Activated CD4-positive, alpha-beta T cell treated with anti-CD3 and anti-CD28 coated beads, Interleukin-2, amount 10 ng/mL, durations not matched to agents 24 days and 14 days (primary cell): ENCODE results near the gene EDNRA. TPM values are rescaled to one million over a fixed set of nuclear protein-coding genes. Genes with fewer than 3 reads are reported as not detected.

Experiments
- DNase-seq: peaks from one replicate; pipeline ENCODE4 v3.0.0; 2022
- H3K27ac Mint-ChIP-seq: one replicate; pipeline ENCODE4 v1.8.0; 2022; ENCODE audit warnings: mild to moderate bottlenecking, mixed read lengths
- H3K27me3 Mint-ChIP-seq: one replicate; pipeline ENCODE4 v1.8.0; 2022; ENCODE audit warnings: mixed read lengths
- H3K36me3 Mint-ChIP-seq: one replicate; pipeline ENCODE4 v1.8.0; 2022; ENCODE audit warnings: low read depth, mild to moderate bottlenecking, mixed read lengths
- H3K4me1 Mint-ChIP-seq: one replicate; pipeline ENCODE4 v1.8.0; 2021; ENCODE audit warnings: mixed read lengths
- H3K4me3 Mint-ChIP-seq: one replicate; pipeline ENCODE4 v1.8.0; 2022; ENCODE audit warnings: mild to moderate bottlenecking, moderate library complexity, mixed read lengths
- H3K9me3 Mint-ChIP-seq: one replicate; pipeline ENCODE4 v1.8.0; 2021; ENCODE audit warnings: mixed read lengths
- intact Hi-C: fragments of 100-400 bp; cut with micrococcal nuclease; formaldehyde crosslinking; loops from one replicate; pipeline ENCODE4 v1.15.1; 2023
- total RNA-seq: library from RNA; stranded (reverse); gene quantifications from 2 replicates; pipeline ENCODE4 v1.2.3, GENCODE V29; 2022

Gene EDNRA
- total RNA-seq, 1 donor from 2014 or later, result not detected

GRCh38 chr4:147515220-147515936, 34.5 kb downstream of the EDNRA start:
- Mint-ChIP-seq H3K4me1 (no peaks in the 10 kb centered on the region), H3K27me3 (peaks cover 16% of the 10 kb centered on the region), H3K27ac (no peak overlapping the region), H3K4me3 (no peak overlapping the region), H3K9me3 (no peaks in the 10 kb centered on the region), H3K36me3 (no peaks in the 10 kb centered on the region)
- DNase-seq, result no peak
- intact Hi-C loops, result no loop called here

GRCh38 chr4:147516133-147516532, 35.2 kb downstream of the EDNRA start:
- Mint-ChIP-seq H3K27me3 (peaks cover 14% of the 10 kb centered on the region), H3K4me3 (no peak overlapping the region), H3K9me3 (no peaks in the 10 kb centered on the region), H3K36me3 (no peaks in the 10 kb centered on the region), H3K4me1 (no peaks in the 10 kb centered on the region), H3K27ac (no peak overlapping the region)
- DNase-seq, result no peak
- intact Hi-C loops, result no loop called here

- no peaks in the 10 kb centered on the region for H3K36me3 Mint-ChIP-seq
- peaks cover 6% of the 10 kb centered on the region for H3K27me3 Mint-ChIP-seq
- DNase-seq, result no peak
- H3K4me3 Mint-ChIP-seq, result no peak overlapping the region
- no peaks in the 10 kb centered on the region for H3K4me1 Mint-ChIP-seq
- H3K9me3 Mint-ChIP-seq, result no peaks in the 10 kb centered on the region
- H3K27ac Mint-ChIP-seq, result no peak overlapping the region
- intact Hi-C loops, result loop anchor here (1.0 to 2.0 kb wide), 3 partner anchors 72 to 348 kb away; no protein-coding TSS in a partner anchor
Measured at GRCh38 chr4:147518086-147518485, 37.2 kb downstream of the EDNRA start.

GRCh38 chr4:147518846-147519767, 38.2 kb downstream of the EDNRA start:
- intact Hi-C loops, result loop anchor here (1.0 to 2.0 kb wide), 3 partner anchors 71 to 347 kb away; no protein-coding TSS in a partner anchor
- peaks cover 8% of the 10 kb centered on the region for H3K27me3 Mint-ChIP-seq
- H3K36me3 Mint-ChIP-seq, result no peaks in the 10 kb centered on the region
- peak; percentile 82 for DNase-seq
- no peak overlapping the region for H3K4me3 Mint-ChIP-seq
- H3K9me3 Mint-ChIP-seq, result no peaks in the 10 kb centered on the region
- H3K27ac Mint-ChIP-seq, result no peak overlapping the region
- H3K4me1 Mint-ChIP-seq, result no peaks in the 10 kb centered on the region

GRCh38 chr4:147524601-147525000, 43.7 kb downstream of the EDNRA start:
- no peak overlapping the region for H3K27ac Mint-ChIP-seq
- peaks cover 8% of the 10 kb centered on the region for H3K27me3 Mint-ChIP-seq
- no peaks in the 10 kb centered on the region for H3K4me1 Mint-ChIP-seq
- intact Hi-C loops, result no loop called here
- no peaks in the 10 kb centered on the region for H3K9me3 Mint-ChIP-seq
- DNase-seq, result no peak
- no peak overlapping the region for H3K4me3 Mint-ChIP-seq
- H3K36me3 Mint-ChIP-seq, result no peaks in the 10 kb centered on the region

GRCh38 chr4:147525494-147526271, 44.8 kb downstream of the EDNRA start:
- peaks cover 8% of the 10 kb centered on the region for H3K27me3 Mint-ChIP-seq
- no peaks in the 10 kb centered on the region for H3K9me3 Mint-ChIP-seq
- no peaks in the 10 kb centered on the region for H3K36me3 Mint-ChIP-seq
- intact Hi-C loops, result no loop called here
- no peaks in the 10 kb centered on the region for H3K4me1 Mint-ChIP-seq
- no peak overlapping the region for H3K27ac Mint-ChIP-seq
- no peak overlapping the region for H3K4me3 Mint-ChIP-seq
- no peak for DNase-seq

- no peaks in the 10 kb centered on the region for H3K9me3 Mint-ChIP-seq
- DNase-seq, result no peak
- no peak overlapping the region for H3K4me3 Mint-ChIP-seq
- H3K4me1 Mint-ChIP-seq, result no peaks in the 10 kb centered on the region
- intact Hi-C loops, result no loop called here
- H3K27me3 Mint-ChIP-seq, result peaks cover 8% of the 10 kb centered on the region
- no peaks in the 10 kb centered on the region for H3K36me3 Mint-ChIP-seq
- no peak overlapping the region for H3K27ac Mint-ChIP-seq
Measured at GRCh38 chr4:147526272-147526654, 45.4 kb downstream of the EDNRA start.

- Mint-ChIP-seq H3K9me3 (no peaks in the 10 kb centered on the region), H3K27me3 (peaks cover 8% of the 10 kb centered on the region), H3K36me3 (no peaks in the 10 kb centered on the region), H3K4me3 (no peak overlapping the region), H3K4me1 (no peaks in the 10 kb centered on the region), H3K27ac (no peak overlapping the region)
- intact Hi-C loops, result no loop called here
- DNase-seq, result no peak
Measured at GRCh38 chr4:147528054-147528453, 47.2 kb downstream of the EDNRA start.

- H3K27me3 Mint-ChIP-seq, result peaks cover 9% of the 10 kb centered on the region
- no peaks in the 10 kb centered on the region for H3K36me3 Mint-ChIP-seq
- H3K4me3 Mint-ChIP-seq, result no peak overlapping the region
- H3K9me3 Mint-ChIP-seq, result no peaks in the 10 kb centered on the region
- no peak overlapping the region for H3K27ac Mint-ChIP-seq
- no peak for DNase-seq
- no peaks in the 10 kb centered on the region for H3K4me1 Mint-ChIP-seq
- intact Hi-C loops, result no loop called here
Measured at GRCh38 chr4:147530134-147530533, 49.2 kb downstream of the EDNRA start.

- Mint-ChIP-seq H3K36me3 (no peaks in the 10 kb centered on the region), H3K9me3 (no peaks in the 10 kb centered on the region), H3K4me1 (no peaks in the 10 kb centered on the region), H3K27me3 (peaks cover 9% of the 10 kb centered on the region), H3K27ac (no peak overlapping the region), H3K4me3 (no peak overlapping the region)
- DNase-seq, result no peak
- intact Hi-C loops, result no loop called here
Measured at GRCh38 chr4:147530723-147531122, 49.8 kb downstream of the EDNRA start.

GRCh38 chr4:147532896-147533295, 52.0 kb downstream of the EDNRA start:
- intact Hi-C loops, result no loop called here
- no peak overlapping the region for H3K4me3 Mint-ChIP-seq
- no peaks in the 10 kb centered on the region for H3K36me3 Mint-ChIP-seq
- no peak overlapping the region for H3K27ac Mint-ChIP-seq
- DNase-seq, result no peak
- peaks cover 4% of the 10 kb centered on the region for H3K27me3 Mint-ChIP-seq
- H3K9me3 Mint-ChIP-seq, result no peaks in the 10 kb centered on the region
- no peaks in the 10 kb centered on the region for H3K4me1 Mint-ChIP-seq

GRCh38 chr4:147533331-147533730, 52.4 kb downstream of the EDNRA start:
- Mint-ChIP-seq H3K27me3 (peaks cover 4% of the 10 kb centered on the region), H3K4me3 (no peak overlapping the region), H3K27ac (no peak overlapping the region), H3K36me3 (no peaks in the 10 kb centered on the region), H3K9me3 (no peaks in the 10 kb centered on the region), H3K4me1 (no peaks in the 10 kb centered on the region)
- intact Hi-C loops, result no loop called here
- no peak for DNase-seq

GRCh38 chr4:147535124-147535523, 54.2 kb downstream of the EDNRA start:
- H3K36me3 Mint-ChIP-seq, result no peaks in the 10 kb centered on the region
- no peaks in the 10 kb centered on the region for H3K9me3 Mint-ChIP-seq
- no peak overlapping the region for H3K4me3 Mint-ChIP-seq
- DNase-seq, result no peak
- intact Hi-C loops, result no loop called here
- H3K27me3 Mint-ChIP-seq, result peaks cover 6% of the 10 kb centered on the region
- no peak overlapping the region for H3K27ac Mint-ChIP-seq
- no peaks in the 10 kb centered on the region for H3K4me1 Mint-ChIP-seq

GRCh38 chr4:147538711-147539110, 57.8 kb downstream of the EDNRA start:
- H3K27ac Mint-ChIP-seq, result no peak overlapping the region

More at GRCh38 chr4:147538711-147539110, 57.8 kb downstream of the EDNRA start:
- Mint-ChIP-seq H3K4me3 (no peak overlapping the region), H3K36me3 (no peaks in the 10 kb centered on the region), H3K4me1 (no peaks in the 10 kb centered on the region), H3K27me3 (peaks cover 6% of the 10 kb centered on the region), H3K9me3 (no peaks in the 10 kb centered on the region)
- DNase-seq, result no peak
- intact Hi-C loops, result no loop called here
